Measurements from ENCODE around the gene KCP.

GRCh38 chr7:128842674-128843641 is 67.6 kb downstream of the KCP start:
- TF ChIP-seq CTCF (IDR thresholded peaks at IDR 0.05; ENCODE audit: poor library complexity, severe bottlenecking) (no peak), EP300 (conservative IDR thresholded peaks at IDR 0.05; ENCODE audit: poor library complexity, severe bottlenecking) (no peak)
